CD4-positive, alpha-beta T cell treated with Interleukin-6 at 100 ng/mL for 8 hours (primary cell): ENCODE results near the gene COL20A1.

ENCODE experiments used
- DNase-seq: peaks from one replicate; pipeline ENCODE4 v3.0.0-alpha.2; 2020; ENCODE audit warnings: mixed read lengths, low spot score

The COL20A1 gene

GRCh38 chr20:63348828-63349515, 56.0 kb downstream of the COL20A1 start:
- DNase-seq, result no peak

GRCh38 chr20:63349516-63349895, 56.5 kb downstream of the COL20A1 start:
- DNase-seq, result no peak

DNA sequence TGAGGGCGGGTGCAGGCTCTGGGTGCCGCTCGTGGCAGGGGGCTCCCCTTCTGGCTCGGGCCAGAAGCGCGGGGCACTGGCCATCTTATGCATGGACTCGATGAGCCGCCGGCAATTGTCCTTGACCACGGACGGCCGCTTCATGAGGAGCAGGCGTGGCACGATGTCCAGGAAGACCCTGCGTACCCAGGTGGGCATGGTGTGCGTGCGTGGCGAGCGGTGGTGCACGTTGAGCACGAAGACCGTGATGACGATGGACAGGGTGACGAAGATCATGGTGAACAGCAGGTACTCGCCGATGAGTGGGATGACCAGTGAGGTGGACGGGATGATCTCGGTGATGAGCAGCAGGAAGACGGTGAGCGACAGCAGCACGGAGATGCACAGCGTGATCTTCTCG, 57.2 kb downstream of the COL20A1 start:
- no peak for DNase-seq

DNA sequence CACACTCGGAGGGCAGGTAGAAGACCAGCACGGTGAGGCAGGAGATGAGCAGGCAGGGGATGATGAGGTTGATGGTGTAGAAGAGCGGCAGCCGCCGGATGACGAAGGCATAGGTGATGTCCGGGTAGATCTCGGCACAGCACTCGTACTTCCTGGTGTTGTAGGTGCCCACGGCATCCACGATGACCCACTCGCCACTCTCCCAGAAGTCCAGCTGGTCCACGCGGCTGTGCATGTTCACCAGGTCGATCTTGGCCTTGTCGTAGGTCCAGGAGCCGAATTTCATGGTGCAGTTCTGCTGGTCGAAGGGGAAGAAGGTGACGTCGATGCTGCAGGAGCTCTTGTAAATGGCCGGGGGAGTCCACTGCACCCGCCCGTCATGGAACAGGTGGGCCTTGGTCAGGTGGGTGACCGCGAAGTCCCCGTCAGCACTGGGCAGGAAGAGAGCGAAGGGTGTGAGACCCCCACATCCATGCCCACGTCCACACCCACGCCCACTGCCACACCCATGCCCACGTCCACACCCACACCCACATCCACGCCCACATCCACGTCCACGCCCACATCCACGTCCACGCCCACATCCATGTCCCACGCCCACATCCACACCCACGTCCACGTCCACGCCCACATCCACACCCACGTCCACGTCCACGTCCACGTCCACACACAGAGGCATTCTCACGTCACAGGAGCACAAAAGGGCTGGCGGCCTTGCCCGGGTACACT, 57.8 kb downstream of the COL20A1 start:
- no peak for DNase-seq

DNA sequence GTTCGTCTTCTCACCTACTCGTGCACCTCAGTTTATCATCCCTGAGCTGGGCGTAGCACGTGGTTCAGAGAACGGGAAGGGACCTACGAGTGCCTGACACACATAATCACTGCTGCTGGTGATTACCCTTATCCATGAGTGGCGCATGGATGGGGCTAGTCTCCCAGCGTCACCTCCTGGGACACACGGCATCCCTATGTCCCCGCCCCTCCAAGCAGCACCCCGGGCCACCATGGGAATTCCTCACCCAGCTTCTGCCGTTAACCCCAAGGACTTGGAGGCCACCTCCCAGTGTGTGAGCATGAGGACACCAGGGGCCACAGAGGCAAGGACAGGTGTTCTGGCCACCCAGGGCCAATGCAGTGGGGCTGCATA, 58.3 kb downstream of the COL20A1 start:
- DNase-seq, result no peak

- DNase-seq, result no peak
Observed at GRCh38 chr20:63351811-63352591, 59.0 kb downstream of the COL20A1 start.

DNA sequence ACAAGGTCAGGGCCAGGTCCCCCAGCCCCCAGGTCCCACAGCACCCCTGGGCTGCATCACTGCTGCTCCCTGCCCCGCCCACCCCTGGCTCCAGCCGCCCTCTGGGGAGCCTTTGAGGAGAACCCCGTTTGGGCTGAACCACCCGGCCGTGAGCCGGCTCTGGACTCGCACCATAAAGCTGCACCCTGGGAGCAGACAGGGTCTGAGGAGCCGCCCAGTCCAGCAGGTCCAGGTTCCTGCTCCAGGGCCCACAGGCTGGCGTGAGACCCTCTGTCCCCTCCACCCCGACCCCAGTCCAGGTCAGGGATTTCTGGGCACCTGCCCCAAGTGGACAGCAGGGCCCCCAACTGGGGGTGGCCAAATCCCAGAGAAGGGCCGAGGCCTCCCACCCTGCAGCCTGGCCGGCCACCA, 59.8 kb downstream of the COL20A1 start:
- DNase-seq, result no peak

DNA sequence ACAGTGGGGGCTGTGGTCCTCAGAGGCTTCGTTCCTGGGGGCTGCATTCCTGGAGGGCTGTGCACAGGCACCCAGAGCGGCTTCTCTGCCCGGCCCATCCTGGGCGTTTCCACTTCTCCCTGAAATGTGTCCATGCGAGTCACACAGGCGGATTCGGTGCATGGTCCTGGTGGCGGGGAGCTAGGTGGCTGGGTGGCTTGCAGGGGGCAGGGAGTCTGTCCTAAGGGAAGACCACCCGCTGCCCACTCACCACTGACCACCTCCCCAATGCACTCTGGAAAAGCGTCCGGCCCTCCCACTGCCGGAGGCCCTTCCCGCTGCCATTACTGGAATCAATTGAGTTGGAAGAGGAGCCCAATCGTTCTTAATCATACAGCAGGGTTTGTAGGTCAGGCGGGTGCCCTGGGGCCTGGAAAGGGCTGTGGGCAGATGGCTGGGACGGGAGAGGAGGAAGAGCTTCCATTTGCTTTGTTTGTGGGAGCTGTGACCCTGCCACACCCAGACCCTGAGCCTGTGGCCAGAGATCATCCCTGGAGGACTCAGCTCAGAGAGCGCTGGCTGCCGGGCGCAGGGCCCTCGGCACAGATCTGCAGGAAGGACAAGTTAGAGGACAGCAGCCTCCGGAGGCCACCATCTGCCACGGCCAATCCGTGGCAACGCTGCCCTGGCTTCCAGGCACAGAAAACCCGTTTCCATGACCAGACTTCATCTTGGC, 61.8 kb downstream of the COL20A1 start:
- DNase-seq, result no peak

GRCh38 chr20:63355781-63356295, 62.9 kb downstream of the COL20A1 start:
- DNase-seq, result no peak

DNA sequence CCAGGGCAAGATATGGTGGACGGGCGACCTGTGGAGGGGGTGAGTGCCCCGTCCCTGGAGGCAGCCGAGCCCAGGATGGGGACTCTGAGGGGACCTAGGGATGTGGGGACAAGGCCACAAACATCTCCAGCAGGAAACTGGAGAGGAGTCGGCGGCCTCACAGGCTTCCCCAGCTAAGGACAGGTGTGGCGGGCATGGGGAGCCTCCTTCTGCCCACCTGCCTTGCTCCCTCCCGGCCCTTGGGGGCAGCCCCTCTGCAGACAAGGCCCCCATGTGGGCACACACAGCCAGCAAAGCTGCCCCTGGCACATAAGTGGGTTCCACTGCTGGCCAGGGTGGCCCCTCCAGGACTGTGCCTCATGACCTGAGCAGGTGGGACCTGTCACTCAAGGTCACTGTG, 63.5 kb downstream of the COL20A1 start:
- DNase-seq, result no peak

- no peak for DNase-seq
Observed at GRCh38 chr20:63356931-63357879, 64.2 kb downstream of the COL20A1 start.

GRCh38 chr20:63357921-63358905, 65.2 kb downstream of the COL20A1 start:
- DNase-seq, result no peak

GRCh38 chr20:63359164-63359934, 66.4 kb downstream of the COL20A1 start:
- DNase-seq, result no peak

GRCh38 chr20:63359937-63360849, 67.2 kb downstream of the COL20A1 start:
- no peak for DNase-seq

- no peak for DNase-seq
Observed at GRCh38 chr20:63360850-63361518, 68.0 kb downstream of the COL20A1 start, which contains the start of gene CHRNA4. Gene CHRNA4, minus strand, starts transcription at chr20:63361349. Its CDS starts 184 bp downstream, at chr20:63361165.

DNA sequence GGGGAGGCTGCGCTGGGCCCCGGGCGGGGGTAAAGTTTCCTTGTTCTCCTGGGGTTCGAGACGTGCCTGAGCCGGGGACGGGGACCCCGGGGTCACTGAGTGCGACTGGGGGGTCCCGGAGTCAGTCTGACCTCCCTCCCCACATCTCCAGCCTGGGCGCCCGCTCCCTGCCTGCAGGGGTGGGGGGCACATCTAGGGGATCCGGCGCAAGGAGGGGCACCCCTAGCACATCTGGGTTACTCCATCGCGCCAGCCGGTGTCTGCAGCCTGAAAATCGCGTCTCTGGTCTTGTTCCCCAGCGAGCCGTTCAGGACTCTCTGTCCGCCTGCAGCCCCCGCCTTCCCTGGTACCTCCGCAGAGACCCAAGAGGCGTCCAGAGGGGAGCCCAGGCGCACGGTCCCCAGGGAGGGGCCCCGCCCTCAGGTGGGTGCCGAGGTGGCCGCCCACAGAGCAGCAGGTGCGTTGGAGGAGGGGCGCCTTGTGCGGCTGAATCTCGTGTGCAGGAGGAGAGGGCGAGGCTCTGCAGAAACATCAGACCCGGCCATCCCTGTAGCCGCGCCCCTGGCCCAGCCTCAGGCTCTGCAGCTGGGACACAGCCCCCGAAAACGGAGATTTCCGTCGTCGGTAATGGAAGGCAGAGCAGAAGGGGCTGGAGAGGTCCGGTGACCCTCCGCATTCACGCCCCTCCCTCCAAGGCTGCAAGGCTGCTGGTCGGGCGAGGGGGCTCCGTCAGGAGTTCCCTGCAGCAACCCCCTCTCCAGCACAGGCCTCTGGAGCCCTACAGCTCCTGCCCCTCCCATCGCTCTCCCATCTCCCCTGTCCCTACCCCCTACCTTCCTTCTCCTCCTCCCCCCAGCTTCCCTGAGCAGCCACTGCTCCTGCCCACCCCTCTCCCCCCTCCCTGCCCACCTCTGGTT, 68.8 kb downstream of the COL20A1 start:
- no peak for DNase-seq
